COLO668 (cell line): ENCODE measurements around the gene TRIM46.

ENCODE experiments used
- DNase-seq: peaks from one replicate; lab custom pipeline; 2025; ENCODE audit not compliant: unreplicated experiment; lab: John Stamatoyannopoulos, UW

Gene TRIM46

DNA sequence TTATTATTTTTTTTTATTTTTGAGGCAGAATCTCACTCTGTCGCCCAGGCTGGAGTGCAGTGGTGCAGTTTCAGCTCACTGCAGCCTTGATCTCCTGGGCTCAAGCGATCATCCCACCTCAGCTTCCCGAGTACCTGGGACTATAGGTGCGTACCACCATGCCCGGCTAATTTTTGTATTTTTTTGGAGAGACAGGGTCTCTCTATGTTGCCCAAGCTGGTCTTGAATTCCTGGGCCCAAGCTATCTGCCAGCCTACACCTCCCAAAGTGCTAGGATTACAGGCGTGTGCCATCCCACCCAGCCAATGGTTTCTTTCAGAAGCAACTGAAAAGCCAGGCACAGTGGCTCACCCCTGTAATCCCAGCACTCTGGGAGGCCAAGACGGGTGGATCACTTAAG is 2.8 kb upstream of the TRIM46 start:
- DNase-seq = no peak

DNA sequence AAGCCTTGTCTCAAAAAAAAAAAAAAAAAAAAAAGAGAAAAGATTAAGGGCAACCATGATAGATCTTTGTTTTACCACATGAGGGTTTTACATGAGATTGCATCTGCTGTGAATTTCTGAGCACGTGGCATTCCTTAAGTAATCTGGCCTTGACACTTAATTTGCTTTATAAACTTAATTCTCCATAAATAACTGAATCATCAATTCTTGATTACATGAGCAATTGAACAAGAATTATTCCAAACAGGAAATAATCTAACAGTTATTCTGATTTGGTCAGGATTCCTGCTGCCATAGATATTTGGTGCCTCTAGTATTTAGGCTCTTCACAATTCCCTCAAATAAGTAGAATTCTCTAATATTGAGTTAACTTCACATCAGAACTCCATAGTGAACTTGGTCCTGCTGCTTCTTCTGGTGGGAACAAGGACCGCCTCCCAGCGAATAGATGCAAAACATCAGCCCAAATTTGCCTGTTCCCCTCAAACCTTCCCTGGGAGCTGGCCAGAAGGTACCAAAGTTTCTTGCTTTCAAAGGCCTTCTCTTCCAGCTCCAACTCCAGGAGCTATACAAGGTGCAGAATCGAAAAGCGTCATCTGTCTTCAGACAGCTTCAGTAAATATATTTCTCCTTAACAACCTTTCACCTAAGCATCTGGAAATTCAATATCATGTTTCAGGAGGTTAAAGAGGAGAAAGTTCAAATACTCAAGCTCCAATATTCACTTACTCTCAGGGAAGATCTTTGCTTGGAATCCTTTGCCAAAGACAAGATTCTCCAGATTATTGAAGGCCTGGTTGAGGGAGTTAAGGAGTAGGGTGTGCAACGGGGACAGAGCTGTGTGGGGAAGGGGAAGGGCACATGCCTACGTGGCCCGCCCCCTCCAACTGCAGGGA is 1.6 kb upstream of the TRIM46 start:
- DNase-seq = no peak

DNA sequence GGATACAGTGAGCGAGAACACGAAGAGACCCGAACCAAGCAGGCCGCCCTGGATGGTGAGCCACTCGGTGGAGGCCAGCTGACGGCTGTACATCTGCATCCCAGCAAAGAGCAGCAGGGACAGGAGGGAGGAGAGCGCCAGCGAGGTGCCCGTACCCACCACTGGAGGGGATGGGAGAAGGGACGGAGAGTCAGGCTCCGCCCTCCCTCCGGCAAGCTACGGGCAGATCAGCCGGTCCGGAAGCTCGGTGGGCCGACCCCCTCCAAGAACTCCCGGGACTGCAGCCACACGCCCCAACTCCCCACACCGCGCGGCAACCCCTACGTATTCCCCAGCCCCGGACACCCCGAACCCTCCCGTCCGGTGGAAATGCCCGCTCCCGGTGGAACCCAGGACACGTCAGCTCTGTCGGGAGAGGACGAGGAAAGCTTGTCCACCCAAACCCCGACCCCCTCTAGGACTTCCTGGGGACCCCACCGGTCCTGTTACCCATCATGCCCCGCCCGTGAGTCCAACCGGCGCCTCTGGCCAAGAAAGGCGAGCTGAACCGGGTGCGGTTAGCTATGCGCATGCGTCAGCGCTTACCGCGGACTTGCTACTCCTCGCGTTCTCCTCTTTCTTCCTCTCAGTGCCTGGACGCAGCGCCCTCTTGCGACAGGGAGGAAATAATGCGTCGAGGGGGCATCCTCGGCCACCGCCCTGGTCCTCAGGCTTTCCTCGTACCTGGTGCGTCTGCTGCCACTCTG is 744 bp upstream of the TRIM46 start, which contains the start of gene KRTCAP2:
Gene KRTCAP2, minus strand, starts transcription at position 573 of the 746 bp plus-strand sequence. Its CDS starts 80 bp downstream, at position 493.
- peak; percentile 98 for DNase-seq

DNA sequence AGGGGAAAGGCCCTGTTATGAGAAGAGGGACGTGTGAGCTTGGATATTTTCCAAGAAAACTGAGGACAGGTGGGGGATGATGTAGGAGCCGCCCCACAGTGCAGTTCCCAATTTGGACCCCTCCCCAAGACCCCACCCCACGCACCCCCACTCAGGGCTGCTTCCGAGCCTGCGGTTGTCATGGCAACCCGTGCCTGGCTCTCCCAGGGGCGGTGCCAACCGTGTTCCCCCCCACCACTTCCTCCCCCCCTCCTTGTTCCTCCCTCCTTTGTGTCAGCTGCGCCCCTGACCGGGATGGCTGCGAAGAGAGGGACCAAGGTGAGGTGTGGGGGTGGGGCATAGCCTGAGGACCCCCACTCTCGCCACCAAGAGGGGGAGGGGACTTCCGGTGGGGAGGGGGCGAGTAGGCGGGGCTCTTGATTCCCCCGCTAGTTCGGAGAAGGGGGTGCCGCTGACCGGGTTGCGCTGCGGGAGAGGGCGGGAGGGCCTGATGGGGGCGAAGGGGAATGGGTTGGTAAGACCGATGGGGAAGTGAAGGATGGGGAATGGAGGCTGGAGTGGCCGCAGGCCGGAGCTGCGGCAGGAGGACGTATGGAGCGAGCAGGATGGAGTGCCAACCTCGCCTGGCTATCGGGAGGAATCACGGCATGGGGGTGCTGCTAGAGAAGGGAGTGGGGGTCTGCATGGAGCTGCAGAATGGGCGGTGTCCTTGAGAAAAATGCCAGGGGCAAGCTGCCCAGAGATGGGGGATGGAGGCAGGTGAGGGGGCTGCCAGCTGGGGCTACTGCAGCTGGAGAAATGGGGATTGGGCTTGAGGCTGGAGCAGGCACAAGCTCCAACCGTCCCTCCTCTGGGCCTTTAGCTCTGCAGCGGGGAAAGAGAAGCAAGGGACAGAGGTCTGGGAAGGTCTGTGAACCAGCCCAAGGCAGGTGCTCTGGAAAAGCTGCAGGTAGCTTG is 953 bp downstream of the TRIM46 start:
- peak; percentile 88 for DNase-seq

DNA sequence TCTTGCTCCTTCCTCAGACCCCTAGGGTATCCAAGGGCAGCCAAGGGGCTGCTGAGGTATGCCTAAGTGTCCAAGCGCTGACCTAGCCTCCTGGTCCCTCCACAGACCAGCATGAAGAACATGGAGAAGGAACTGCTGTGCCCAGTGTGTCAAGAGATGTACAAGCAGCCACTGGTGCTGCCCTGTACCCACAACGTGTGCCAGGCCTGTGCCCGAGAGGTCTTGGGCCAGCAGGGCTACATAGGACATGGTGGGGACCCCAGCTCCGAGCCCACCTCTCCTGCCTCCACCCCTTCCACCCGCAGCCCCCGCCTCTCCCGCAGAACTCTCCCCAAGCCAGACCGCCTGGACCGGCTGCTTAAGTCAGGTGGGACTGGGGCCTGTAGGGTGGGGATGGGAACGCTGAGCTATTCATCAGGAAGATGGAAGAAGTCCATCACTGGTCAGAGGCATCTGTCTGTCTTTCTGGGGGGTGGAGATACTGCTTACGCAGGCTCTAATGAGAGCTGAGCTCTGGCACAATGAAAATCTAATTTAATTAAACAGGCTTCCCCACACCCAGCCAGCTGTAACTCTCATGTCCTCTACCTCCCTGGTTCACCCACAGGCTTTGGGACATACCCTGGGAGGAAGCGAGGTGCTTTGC is 1.8 kb downstream of the TRIM46 start:
- peak; percentile 62 for DNase-seq

DNA sequence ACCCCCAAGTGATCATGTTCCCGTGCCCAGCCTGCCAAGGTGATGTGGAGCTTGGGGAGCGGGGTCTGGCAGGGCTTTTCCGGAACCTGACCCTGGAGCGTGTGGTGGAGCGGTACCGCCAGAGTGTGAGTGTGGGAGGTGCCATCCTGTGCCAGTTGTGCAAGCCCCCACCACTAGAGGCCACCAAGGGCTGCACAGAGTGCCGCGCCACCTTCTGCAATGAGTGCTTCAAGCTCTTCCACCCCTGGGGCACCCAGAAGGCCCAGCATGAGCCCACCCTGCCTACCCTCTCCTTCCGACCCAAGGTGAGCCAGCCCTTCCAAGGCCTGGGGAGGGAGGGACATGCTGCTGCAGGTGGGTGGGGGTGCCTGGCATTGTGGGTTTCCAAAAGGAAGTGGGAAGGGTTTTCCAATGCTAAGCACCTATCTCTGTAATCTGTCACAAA is 2.3 kb downstream of the TRIM46 start:
- peak; percentile 88 for DNase-seq

DNA sequence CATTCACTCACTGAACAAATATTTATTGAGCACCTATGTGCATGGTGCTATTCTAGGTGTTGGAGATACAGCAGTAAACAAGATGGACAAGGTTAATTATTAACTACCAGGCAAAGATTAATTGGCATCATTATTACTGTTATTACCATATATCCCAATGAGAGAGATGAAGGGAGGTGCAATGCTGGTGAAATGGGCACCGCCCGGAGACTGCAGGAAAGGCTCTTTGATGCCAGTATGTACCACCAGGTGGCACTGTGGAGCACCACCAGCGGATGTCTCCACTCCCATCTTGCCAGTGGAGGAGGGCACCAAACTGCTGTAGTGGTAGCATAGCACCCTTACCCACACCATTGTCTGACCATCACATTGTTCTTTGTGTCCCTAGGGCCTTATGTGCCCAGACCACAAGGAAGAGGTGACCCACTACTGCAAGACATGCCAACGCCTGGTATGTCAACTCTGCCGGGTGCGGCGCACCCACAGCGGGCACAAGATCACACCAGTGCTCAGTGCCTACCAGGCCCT is 3.0 kb downstream of the TRIM46 start:
- peak; percentile 96 for DNase-seq

DNA sequence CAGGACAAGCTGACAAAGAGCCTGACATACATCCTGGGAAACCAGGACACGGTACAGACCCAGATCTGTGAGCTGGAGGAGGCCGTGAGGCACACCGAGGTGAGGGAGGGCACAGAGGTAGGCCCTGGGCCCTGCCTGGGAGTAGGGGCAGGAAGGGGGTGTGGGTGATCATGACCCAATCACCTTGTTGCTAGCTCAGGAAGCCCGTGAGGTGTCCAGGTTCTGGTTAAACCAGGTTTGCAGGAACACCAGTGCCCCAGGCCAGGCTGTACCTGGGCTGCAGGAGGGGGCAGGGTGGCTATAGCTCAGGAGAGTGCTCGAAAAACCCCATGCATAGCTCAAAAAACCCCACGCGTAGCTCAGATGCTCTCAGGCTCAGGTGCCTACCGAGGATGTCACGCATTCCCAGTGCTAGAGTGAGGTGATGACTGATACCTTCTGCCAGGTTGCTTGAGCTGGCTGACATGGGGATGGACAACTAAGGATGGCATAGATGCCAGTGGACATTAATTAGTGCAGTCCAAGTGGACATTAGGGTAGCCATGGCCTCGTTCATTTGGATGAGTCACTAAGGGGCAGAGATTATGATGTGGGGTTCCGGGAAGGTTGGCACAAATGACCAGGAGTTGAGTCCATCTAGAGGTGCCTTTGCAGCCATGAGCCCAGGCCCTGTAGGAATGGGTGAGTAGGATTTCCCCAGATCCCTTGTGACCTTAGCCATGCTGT is 3.7 kb downstream of the TRIM46 start:
- DNase-seq = no peak

DNA sequence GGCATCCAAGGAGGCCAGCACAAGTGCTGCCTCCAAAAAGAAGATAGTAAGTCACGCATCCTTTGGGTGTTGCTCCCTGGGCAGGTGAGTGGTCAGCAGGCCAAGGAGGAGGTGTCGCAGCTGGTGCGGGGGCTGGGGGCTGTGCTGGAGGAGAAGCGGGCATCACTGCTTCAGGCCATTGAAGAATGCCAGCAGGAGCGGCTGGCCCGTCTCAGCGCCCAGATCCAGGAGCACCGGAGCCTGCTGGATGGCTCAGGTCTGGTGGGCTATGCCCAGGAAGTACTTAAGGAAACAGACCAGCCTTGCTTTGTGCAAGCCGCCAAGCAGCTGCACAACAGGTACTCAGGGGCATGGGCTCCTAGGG is 4.3 kb downstream of the TRIM46 start:
- DNase-seq = no peak

DNA sequence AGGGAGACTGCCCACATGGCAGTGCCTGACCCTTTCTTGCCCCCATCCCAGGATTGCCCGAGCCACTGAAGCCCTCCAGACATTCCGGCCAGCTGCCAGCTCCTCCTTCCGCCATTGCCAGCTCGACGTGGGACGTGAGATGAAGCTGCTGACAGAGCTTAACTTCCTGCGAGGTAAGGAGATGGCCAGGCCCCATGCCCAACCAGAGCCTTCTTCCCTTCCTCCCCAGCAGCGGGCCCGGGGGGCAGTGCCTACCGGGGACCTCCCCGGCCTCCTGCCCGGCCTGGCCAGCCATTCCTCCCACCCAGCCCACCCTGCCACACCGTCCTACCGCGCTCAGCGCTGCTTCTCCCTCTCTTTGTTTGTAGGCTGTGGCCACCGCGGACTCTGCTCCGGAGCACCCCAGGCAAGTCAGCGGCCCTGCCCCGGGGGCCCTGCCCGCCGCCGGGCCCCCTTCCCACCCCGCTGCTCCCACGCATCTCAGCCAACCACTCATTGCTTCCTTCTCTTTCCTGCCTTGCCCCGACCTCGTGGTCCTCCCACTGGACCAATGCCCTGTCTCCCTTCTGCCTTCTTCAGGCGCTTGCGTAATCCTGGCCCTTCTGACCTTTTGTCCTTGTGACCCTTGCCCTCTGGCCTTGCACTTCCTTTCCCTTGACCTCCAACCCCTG is 4.9 kb downstream of the TRIM46 start:
- DNase-seq = no peak

DNA sequence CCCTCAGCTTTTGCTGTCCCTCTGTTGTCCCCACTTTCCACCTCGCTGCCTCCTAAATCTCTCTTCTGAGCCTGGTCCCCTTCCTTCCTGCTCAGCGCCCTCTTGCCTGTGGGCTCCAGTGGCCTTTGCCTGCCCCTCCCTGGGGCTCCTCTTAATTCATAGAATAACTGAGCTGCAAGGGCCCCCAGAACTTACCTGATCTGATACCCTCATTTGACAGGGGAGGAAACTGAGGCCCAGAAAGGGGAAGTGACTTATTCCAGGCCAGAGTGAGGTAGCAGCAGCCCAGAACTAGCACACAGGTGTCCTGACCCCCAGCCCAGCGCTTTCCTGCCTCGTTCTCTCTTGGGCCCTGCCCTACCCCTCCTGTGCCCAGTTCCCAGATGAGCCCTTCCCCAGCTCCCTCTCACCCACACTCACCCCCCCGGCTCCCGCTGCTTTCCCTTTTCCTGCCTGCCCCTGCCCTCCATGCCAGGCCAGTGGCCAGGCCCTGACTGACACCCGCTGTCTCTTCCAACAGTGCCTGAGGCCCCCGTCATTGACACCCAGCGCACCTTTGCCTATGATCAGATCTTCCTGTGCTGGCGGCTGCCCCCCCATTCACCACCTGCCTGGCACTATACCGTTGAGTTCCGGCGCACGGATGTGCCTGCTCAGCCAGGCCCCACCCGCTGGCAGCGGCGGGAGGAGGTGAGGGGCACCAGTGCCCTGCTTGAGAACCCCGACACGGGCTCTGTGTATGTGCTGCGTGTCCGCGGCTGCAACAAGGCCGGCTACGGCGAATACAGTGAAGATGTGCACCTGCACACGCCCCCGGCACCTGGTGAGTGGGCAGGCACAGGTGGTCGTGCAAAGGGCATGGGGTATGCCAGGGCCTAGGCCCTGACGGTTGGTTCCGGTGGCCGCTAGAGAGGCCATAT is 5.7 kb downstream of the TRIM46 start:
- no peak for DNase-seq

DNA sequence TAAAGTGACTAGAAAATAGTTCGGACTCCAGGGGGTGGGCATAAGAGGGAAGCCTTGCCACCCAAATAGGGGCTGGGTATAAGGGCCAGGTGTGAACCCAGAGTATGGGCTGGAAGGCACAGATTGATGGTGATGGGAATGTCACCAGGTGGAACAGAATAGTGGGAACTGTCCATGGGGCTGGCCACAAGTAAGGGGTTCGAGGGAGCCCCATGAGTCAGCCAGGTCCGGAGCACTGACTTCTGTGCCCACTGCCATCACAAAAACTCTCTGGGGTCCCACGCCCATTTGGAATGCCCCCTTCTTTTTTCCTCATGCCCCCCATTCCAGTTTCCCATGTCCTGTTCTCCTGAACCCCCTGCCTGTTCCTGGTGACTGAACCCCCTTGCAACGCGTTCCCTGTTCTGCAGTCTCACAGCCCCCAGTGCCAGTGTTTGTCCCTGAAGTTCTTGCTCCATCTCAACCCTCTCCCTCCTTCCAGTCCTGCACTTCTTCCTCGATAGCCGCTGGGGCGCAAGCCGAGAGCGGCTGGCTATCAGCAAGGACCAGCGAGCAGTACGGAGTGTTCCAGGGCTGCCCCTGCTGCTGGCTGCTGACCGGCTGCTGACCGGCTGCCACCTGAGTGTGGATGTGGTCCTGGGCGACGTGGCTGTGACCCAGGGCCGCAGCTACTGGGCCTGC is 7.9 kb downstream of the TRIM46 start:
- no peak for DNase-seq

DNA sequence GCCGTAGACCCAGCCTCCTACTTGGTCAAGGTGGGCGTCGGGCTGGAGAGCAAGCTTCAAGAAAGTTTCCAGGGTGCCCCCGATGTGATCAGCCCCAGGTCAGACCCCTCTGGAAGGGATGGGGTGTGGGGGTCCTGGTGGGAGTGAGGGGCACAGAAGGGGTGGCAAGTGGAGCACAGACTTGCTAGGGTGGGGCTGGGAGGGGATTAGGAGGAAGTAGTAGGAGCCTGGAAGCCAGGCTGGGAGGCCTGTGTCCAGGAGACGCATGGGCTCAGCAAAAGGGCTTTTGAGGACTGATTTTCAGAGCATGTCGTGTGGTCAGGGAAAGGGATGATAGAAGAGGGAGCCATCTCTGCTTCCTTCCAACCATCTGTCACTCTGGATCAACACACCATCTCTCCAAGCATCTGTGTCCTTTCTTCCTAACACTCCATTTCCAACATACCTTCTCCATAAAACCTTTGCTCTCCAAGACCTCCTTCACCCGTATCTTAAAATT is 8.5 kb downstream of the TRIM46 start:
- no peak for DNase-seq

DNA sequence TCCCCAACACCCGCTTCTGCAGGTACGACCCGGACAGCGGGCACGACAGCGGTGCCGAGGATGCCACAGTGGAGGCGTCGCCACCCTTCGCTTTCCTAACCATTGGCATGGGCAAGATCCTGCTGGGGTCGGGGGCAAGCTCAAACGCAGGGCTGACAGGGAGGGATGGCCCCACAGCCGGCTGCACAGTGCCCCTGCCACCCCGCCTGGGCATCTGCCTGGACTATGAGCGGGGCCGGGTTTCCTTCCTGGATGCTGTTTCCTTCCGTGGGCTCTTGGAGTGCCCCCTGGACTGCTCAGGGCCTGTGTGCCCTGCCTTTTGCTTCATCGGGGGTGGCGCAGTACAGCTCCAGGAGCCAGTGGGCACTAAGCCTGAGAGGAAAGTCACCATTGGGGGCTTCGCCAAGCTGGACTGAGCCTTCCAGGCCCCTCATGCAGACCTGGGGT is 10.1 kb downstream of the TRIM46 start:
- DNase-seq = no peak

DNA sequence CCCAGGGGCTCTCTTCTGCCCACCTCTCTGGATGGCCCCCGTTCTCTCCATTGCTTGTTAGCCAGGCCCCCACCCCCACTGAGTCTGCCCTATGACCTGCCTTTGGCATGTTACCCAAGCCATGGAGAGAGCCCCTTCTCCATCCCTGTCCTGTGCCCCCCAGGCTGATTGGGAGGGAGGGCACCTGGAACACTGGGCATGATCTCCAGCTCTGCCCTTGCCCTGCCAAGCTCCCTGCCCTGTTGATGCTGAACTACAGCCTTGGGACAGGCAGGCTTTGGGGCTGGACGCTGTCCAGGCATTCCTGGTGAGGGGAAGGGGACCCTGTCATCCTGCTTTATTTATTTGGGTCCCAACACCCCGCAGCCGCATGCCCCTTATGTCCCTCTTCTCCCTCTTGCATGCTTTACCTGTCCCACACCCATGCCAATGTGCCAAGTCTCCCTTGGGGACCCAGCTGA is 10.7 kb downstream of the TRIM46 start:
- DNase-seq = no peak

DNA sequence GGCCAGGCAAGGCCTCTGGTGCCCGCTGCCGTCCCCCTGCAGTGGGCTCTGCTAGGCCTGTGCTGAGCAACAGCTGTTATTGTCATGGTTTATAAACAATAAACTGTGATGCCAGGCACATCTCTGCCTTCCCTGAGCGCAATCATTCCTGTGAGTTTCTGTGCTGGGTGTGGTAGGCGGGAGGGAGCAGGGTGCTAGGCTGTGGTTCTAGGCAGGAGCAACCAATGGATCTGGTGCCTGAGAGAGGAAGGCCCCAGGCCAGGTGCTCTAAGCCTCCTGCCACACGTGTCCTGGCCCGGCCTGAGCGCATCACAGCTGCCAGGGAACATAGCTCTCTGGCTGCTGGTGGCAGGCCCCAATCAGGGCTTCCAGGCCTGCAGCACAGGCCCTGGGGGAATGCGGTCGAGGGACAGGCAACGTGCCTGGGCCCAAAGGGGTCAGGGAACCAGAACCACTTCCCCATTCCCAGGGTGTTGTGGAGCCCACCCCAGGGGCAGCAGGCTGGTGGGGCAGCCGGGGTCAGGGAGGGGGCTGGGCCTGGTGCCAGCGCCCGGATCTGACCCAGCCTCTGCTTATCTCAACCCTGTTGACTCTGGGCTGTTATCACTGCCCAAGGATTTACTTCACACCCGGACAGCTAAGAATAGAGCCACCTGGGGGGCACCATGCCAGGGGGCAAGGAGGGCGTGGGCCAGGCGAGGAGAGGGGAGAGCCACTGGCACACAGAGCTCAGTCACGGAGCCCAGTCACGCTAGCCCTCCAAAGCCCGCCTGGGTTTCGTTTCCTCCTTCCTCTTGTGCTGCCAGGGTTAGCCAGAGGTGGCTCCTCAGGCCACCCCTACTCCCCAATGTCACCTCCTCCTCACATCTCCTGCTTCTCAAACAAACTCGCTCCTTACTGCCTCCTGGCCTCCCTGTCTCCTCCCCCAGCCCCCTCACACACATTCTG is 11.5 kb downstream of the TRIM46 start:
- DNase-seq = peak; percentile 87
